ENCODE results near the gene OCLN. TPM values are rescaled to one million over a fixed set of nuclear protein-coding genes. Genes with fewer than 3 reads are reported as not detected.

OCLN gene
- total RNA-seq, 1 experiment from 2014 or later = 102 TPM

DNA sequence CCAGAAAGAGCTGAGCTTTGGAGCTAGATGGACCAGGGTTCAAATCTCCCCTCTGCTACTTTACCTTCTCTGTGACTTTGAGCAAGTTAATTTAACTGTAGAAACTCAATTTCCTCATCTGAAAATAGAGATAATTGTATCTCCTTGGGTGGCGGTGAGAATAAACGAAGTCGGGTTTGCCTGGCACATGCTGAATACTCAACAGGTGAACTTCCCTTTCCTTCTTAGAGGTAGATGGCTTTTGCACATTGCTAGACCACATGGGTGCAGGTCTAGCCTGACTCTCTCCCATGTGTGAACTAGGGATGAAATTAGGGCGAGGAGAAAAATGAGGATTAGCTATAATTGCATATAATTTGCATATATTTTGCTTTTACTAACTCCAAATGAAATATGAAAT, 36.0 kb downstream of the OCLN start:
- no peak for TF ChIP-seq POLR2AphosphoS5 (IDR thresholded peaks at IDR 0.05; ENCODE audit: low read depth, low read length)
- TF ChIP-seq, protein P1, sequence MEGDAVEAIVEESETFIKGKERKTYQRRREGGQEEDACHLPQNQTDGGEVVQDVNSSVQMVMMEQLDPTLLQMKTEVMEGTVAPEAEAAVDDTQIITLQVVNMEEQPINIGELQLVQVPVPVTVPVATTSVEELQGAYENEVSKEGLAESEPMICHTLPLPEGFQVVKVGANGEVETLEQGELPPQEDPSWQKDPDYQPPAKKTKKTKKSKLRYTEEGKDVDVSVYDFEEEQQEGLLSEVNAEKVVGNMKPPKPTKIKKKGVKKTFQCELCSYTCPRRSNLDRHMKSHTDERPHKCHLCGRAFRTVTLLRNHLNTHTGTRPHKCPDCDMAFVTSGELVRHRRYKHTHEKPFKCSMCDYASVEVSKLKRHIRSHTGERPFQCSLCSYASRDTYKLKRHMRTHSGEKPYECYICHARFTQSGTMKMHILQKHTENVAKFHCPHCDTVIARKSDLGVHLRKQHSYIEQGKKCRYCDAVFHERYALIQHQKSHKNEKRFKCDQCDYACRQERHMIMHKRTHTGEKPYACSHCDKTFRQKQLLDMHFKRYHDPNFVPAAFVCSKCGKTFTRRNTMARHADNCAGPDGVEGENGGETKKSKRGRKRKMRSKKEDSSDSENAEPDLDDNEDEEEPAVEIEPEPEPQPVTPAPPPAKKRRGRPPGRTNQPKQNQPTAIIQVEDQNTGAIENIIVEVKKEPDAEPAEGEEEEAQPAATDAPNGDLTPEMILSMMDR (IDR thresholded peaks at IDR 0.05) = no peak
- no peak for TF ChIP-seq SIN3A (IDR thresholded peaks at IDR 0.05; ENCODE audit: borderline replicate concordance, insufficient read depth, low read depth, low read length)
- no peak for TF ChIP-seq TCF7L2 (IDR thresholded peaks at IDR 0.05; ENCODE audit: low read depth, low read length)
- TF ChIP-seq, protein P2, sequence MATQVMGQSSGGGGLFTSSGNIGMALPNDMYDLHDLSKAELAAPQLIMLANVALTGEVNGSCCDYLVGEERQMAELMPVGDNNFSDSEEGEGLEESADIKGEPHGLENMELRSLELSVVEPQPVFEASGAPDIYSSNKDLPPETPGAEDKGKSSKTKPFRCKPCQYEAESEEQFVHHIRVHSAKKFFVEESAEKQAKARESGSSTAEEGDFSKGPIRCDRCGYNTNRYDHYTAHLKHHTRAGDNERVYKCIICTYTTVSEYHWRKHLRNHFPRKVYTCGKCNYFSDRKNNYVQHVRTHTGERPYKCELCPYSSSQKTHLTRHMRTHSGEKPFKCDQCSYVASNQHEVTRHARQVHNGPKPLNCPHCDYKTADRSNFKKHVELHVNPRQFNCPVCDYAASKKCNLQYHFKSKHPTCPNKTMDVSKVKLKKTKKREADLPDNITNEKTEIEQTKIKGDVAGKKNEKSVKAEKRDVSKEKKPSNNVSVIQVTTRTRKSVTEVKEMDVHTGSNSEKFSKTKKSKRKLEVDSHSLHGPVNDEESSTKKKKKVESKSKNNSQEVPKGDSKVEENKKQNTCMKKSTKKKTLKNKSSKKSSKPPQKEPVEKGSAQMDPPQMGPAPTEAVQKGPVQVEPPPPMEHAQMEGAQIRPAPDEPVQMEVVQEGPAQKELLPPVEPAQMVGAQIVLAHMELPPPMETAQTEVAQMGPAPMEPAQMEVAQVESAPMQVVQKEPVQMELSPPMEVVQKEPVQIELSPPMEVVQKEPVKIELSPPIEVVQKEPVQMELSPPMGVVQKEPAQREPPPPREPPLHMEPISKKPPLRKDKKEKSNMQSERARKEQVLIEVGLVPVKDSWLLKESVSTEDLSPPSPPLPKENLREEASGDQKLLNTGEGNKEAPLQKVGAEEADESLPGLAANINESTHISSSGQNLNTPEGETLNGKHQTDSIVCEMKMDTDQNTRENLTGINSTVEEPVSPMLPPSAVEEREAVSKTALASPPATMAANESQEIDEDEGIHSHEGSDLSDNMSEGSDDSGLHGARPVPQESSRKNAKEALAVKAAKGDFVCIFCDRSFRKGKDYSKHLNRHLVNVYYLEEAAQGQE (IDR thresholded peaks at IDR 0.05; ENCODE audit: insufficient read depth in 1 of 2, low read depth in 2 of 2, low read length in 1 of 2) = no peak
- Histone ChIP-seq H3K27ac (ENCODE audit: low read length) (no peak overlapping the region), H3K4me3 (ENCODE audit: low read depth in 2 of 2, low read length in 2 of 2) (no peak overlapping the region), H3K9me3 (ENCODE audit: control insufficient read depth, insufficient read depth, low read depth, low read length) (no peaks in the 10 kb centered on the region), H3K4me1 (ENCODE audit: control insufficient read depth, insufficient read depth, low read length) (no peaks in the 10 kb centered on the region), H3K36me3 (ENCODE audit: control insufficient read depth, insufficient read depth, low read length) (no peaks in the 10 kb centered on the region), H3K27me3 (ENCODE audit: control insufficient read depth, insufficient read depth, low read length) (no peaks in the 10 kb centered on the region)
- ATAC-seq (no peak), DNase-seq (ENCODE audit: low read depth, low spot score) (no peak)
- intact Hi-C loops (cut with micrococcal nuclease; ENCODE audit: unreplicated experiment) (no loop called here), in situ Hi-C loops (cut with HindIII; ENCODE audit: low pct_unique_long_range_greater_than_20kb, low sequenced_read_pairs) (no loop called here)
- CTCF ChIA-PET = no interaction called here
- no TSS peak for BruUV-seq (replicated peaks)
- POLR2A ChIA-PET = no interaction called here

DNA sequence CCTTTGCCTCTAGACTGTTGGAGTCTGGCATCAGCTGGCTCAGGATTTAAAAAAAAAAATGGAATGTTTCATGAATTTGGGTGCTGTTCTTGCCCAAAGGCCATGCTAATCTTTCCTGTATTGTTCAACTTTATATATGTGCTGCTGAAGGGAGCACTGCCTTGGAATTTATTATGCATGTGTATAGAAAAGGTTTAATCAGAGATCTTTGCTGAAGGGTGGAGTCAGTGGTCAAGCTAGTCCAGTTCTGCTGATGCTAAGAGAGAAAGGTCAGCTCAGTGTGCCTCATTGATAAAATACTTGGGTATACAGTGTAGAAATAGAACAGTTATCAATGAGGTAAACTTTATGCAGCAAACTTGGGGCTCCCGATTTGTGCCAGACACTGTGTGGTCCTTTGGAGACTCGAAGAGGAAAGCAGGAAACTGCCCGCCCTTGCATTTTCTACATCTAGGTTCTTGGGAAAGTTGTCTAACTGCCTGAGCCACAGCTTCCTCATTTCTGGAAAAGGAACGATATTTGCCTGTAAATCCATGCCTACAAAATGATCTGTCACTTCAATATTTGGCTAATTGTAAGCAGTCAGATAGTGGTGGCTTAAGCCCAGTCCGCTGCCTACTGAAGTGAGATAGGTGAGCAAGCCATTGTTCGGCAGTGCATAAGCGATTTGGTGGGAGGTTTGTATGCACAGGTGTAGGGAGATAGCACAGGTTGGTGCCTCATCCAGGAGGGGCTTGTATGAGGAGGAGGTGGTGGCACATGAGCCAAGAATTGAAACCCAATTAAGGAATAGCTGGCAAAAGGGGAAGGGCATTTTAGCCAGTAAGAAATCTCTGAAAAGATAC, 38.2 kb downstream of the OCLN start:
- in situ Hi-C loops (cut with HindIII; ENCODE audit: low pct_unique_long_range_greater_than_20kb, low sequenced_read_pairs) = no loop called here
- ChIA-PET POLR2A (no interaction called here), CTCF (no interaction called here)
- Histone ChIP-seq H3K9me3 (ENCODE audit: control insufficient read depth, insufficient read depth, low read depth, low read length) (no peaks in the 10 kb centered on the region), H3K4me3 (ENCODE audit: low read depth in 2 of 2, low read length in 2 of 2) (no peak overlapping the region), H3K36me3 (ENCODE audit: control insufficient read depth, insufficient read depth, low read length) (no peaks in the 10 kb centered on the region), H3K27ac (ENCODE audit: low read length) (0 out of 2 replicates have a peak overlapping the region, but pooled peaks have one; percentile 4), H3K27me3 (ENCODE audit: control insufficient read depth, insufficient read depth, low read length) (no peaks in the 10 kb centered on the region), H3K4me1 (ENCODE audit: control insufficient read depth, insufficient read depth, low read length) (no peaks in the 10 kb centered on the region)
- intact Hi-C loops (cut with micrococcal nuclease; ENCODE audit: unreplicated experiment) = no loop called here
- BruUV-seq (replicated peaks) = TSS peak; percentile 38
- no peak for DNase-seq (ENCODE audit: low read depth, low spot score)
- no peak; the same call in 1 of the 2 replicates for ATAC-seq
- TF ChIP-seq, protein P2 (IDR thresholded peaks at IDR 0.05; ENCODE audit: insufficient read depth in 1 of 2, low read depth in 2 of 2, low read length in 1 of 2) = no peak
- TF ChIP-seq, protein P1 (IDR thresholded peaks at IDR 0.05) = no peak
- TF ChIP-seq TCF7L2 (IDR thresholded peaks at IDR 0.05; ENCODE audit: low read depth, low read length) (no peak), POLR2AphosphoS5 (IDR thresholded peaks at IDR 0.05; ENCODE audit: low read depth, low read length) (no peak), SIN3A (IDR thresholded peaks at IDR 0.05; ENCODE audit: borderline replicate concordance, insufficient read depth, low read depth, low read length) (no peak)

Measured in Panc1 (cell line).